OCI-LY1 (cell line): ENCODE results near the gene ZSWIM1.

ENCODE experiments used
- H2AFZ ChIP-seq: fragments of 200-600 bp; sonication (generic), shearing (Covaris generic); 2 replicates; pipeline ENCODE4 v1.6.0; 2014; ENCODE audit warnings: antibody characterized with exemption, mild to moderate bottlenecking, low read length
- H3F3A ChIP-seq: fragments of 200-600 bp; sonication (generic), shearing (Covaris generic); 2 replicates; pipeline ENCODE4 v1.6.0; 2014; ENCODE audit warnings: mild to moderate bottlenecking, antibody characterized with exemption, low read length, moderate library complexity; ENCODE audit not compliant: insufficient read depth
- H3K27ac ChIP-seq: fragments of 200-600 bp; sonication (generic); 2 replicates; pipeline ENCODE4 v1.5.1; 2014; ENCODE audit warnings: low read length, mixed run types, mild to moderate bottlenecking, low read depth; ENCODE audit not compliant: poor library complexity, severe bottlenecking
- H3K27me3 ChIP-seq: fragments of 200-600 bp; sonication (generic); 2 replicates; pipeline ENCODE4 v1.6.0; 2014; ENCODE audit warnings: antibody characterized with exemption, mild to moderate bottlenecking, low read length, moderate library complexity; ENCODE audit not compliant: insufficient read depth
- H3K36me3 ChIP-seq: fragments of 200-600 bp; sonication (generic); 2 replicates; pipeline ENCODE4 v1.6.1; 2014; ENCODE audit warnings: mild to moderate bottlenecking, antibody characterized with exemption, low read length, moderate library complexity, mixed read lengths; ENCODE audit not compliant: insufficient read depth
- H3K4me1 ChIP-seq: fragments of 200-600 bp; sonication (generic); 2 replicates; pipeline ENCODE4 v1.5.1; 2014; ENCODE audit warnings: mild to moderate bottlenecking, low read length, moderate library complexity; ENCODE audit not compliant: insufficient read depth, severe bottlenecking
- H3K4me2 ChIP-seq: fragments of 200-600 bp; sonication (generic), shearing (Covaris generic); 2 replicates; pipeline ENCODE4 v1.6.1; 2014; ENCODE audit warnings: low read length
- H3K4me3 ChIP-seq: fragments of 200-600 bp; sonication (generic); 2 replicates; pipeline ENCODE4 v1.5.1; 2014; ENCODE audit warnings: low read length, low read depth, mild to moderate bottlenecking, mixed read lengths; ENCODE audit not compliant: poor library complexity, severe bottlenecking
- H3K79me2 ChIP-seq: fragments of 200-600 bp; shearing (Covaris generic); 2 replicates; pipeline ENCODE4 v1.6.1; 2016; ENCODE audit warnings: mixed run types, low read length, mixed read lengths; ENCODE audit not compliant: insufficient read depth
- H3K9ac ChIP-seq: fragments of 200-600 bp; sonication (generic), shearing (Covaris generic); 2 replicates; pipeline ENCODE4 v1.6.1; 2014; ENCODE audit warnings: mild to moderate bottlenecking, low read length, mixed read lengths
- H3K9me2 ChIP-seq: fragments of 200-600 bp; sonication (generic), shearing (Covaris generic); 2 replicates; pipeline ENCODE4 v1.6.1; 2014; ENCODE audit warnings: low read depth, mild to moderate bottlenecking, low read length, mixed read lengths
- H3K9me3 ChIP-seq: fragments of 200-600 bp; shearing (Covaris generic); 2 replicates; pipeline ENCODE4 v1.6.1; 2014; ENCODE audit warnings: low read length, mixed read lengths
- H4K20me1 ChIP-seq: fragments of 200-600 bp; sonication (generic), shearing (Covaris generic); 2 replicates; pipeline ENCODE4 v1.6.0; 2016; ENCODE audit warnings: mild to moderate bottlenecking, low read length; ENCODE audit not compliant: insufficient read depth
- EZH2 ChIP-seq: fragments of 200-600 bp; sonication (generic), shearing (Covaris generic); IDR thresholded peaks from 2 replicates; pipeline ENCODE4 v1.8.0; 2017; ENCODE audit warnings: borderline replicate concordance, mixed run types, mild to moderate bottlenecking, antibody characterized with exemption, low read length, moderate library complexity, mixed read lengths
- TF ChIP-seq, protein P1 (sequence below): fragments of 200-600 bp; sonication (generic), shearing (Covaris generic); IDR thresholded peaks from 2 replicates; pipeline ENCODE4 v1.5.1; 2017; ENCODE audit warnings: mild to moderate bottlenecking, antibody characterized with exemption, low read length, moderate library complexity, mixed read lengths

The ZSWIM1 gene

GRCh38 chr20:45867136-45867818, 13.8 kb upstream of the ZSWIM1 start:
- no peak for TF ChIP-seq EZH2
- TF ChIP-seq, protein P1, sequence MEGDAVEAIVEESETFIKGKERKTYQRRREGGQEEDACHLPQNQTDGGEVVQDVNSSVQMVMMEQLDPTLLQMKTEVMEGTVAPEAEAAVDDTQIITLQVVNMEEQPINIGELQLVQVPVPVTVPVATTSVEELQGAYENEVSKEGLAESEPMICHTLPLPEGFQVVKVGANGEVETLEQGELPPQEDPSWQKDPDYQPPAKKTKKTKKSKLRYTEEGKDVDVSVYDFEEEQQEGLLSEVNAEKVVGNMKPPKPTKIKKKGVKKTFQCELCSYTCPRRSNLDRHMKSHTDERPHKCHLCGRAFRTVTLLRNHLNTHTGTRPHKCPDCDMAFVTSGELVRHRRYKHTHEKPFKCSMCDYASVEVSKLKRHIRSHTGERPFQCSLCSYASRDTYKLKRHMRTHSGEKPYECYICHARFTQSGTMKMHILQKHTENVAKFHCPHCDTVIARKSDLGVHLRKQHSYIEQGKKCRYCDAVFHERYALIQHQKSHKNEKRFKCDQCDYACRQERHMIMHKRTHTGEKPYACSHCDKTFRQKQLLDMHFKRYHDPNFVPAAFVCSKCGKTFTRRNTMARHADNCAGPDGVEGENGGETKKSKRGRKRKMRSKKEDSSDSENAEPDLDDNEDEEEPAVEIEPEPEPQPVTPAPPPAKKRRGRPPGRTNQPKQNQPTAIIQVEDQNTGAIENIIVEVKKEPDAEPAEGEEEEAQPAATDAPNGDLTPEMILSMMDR, result no peak
- Histone ChIP-seq H3F3A (no peaks in the 10 kb centered on the region), H3K4me1 (no peaks in the 10 kb centered on the region), H2AFZ (no peak overlapping the region), H3K9me3 (no peaks in the 10 kb centered on the region), H3K79me2 (no peaks in the 10 kb centered on the region), H3K9ac (no peak overlapping the region), H3K27me3 (no peaks in the 10 kb centered on the region), H4K20me1 (no peaks in the 10 kb centered on the region), H3K36me3 (no peaks in the 10 kb centered on the region), H3K27ac (no peak overlapping the region), H3K4me3 (no peak overlapping the region), H3K4me2 (no peak overlapping the region), H3K9me2 (no peaks in the 10 kb centered on the region)

DNA sequence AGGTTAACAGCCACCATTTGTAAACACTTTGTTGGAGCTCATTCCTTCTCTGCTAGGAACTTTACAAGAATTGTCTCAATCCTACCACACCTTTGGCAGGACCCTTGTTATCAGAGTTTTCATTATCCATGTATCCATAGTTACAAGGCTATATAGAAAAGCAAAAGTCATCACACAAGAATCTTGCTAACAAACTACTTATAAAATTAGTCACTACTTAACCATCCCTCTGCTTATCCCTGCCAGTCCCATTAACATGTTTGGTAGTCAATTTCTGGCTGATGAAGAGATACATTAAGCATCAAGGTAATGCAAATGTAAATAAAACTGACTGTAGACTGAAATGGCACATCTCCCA, 13.2 kb upstream of the ZSWIM1 start:
- H3K4me2 ChIP-seq, result no peak overlapping the region
- H3K27ac ChIP-seq, result no peak overlapping the region
- H3K79me2 ChIP-seq, result no peaks in the 10 kb centered on the region

GRCh38 chr20:45872626-45873025, 8.4 kb upstream of the ZSWIM1 start:
- no peak overlapping the region for H3K4me3 ChIP-seq
- H2AFZ ChIP-seq, result no peak overlapping the region
- no peaks in the 10 kb centered on the region for H3K79me2 ChIP-seq
- H3K4me2 ChIP-seq, result no peak overlapping the region
- no peak overlapping the region for H3K27ac ChIP-seq
- H3F3A ChIP-seq, result no peaks in the 10 kb centered on the region
- TF ChIP-seq EZH2, result no peak
- TF ChIP-seq, protein P1, result no peak
- H3K4me1 ChIP-seq, result no peaks in the 10 kb centered on the region
- no peaks in the 10 kb centered on the region for H3K9me2 ChIP-seq
- H3K27me3 ChIP-seq, result no peaks in the 10 kb centered on the region
- no peak overlapping the region for H3K9ac ChIP-seq
- H4K20me1 ChIP-seq, result no peaks in the 10 kb centered on the region
- H3K36me3 ChIP-seq, result peaks cover 14% of the 10 kb centered on the region; the same call in 1 of the 2 replicates
- no peaks in the 10 kb centered on the region for H3K9me3 ChIP-seq

More for the DNA sequence above, 13.2 kb upstream of the ZSWIM1 start:
- Histone ChIP-seq H3K9me2 (no peaks in the 10 kb centered on the region), H3K27me3 (no peaks in the 10 kb centered on the region), H3K9me3 (no peaks in the 10 kb centered on the region), H3K4me3 (no peak overlapping the region), H4K20me1 (no peaks in the 10 kb centered on the region), H2AFZ (no peak overlapping the region), H3K4me1 (no peaks in the 10 kb centered on the region), H3F3A (no peaks in the 10 kb centered on the region), H3K9ac (no peak overlapping the region), H3K36me3 (0 out of 2 replicates have a peak, but pooled peaks cover 3% of the 10 kb centered on the region)
- TF ChIP-seq, protein P1, result no peak
- no peak for TF ChIP-seq EZH2
